HG03521 (cell line): ENCODE measurements around the gene CIITA.
"Not testable (repeated sequence)": the region's sequence is repeated elsewhere in the genome, so short reads cannot be mapped to it uniquely, and the experiment has no call there.

Experiments used
- ATAC-seq: cut with Tn5 transposase; IDR thresholded peaks from one replicate; pipeline ENCODE4 v1.9.1; 2021; ENCODE audit warnings: mild to moderate bottlenecking, moderate library complexity; ENCODE audit not compliant: unreplicated experiment

CIITA gene

GRCh38 chr16:10935226-10935915 lies 58.4 kb downstream of the CIITA start:
- ATAC-seq = no peak

GRCh38 chr16:10936272-10936984 lies 59.4 kb downstream of the CIITA start:
- no peak for ATAC-seq

- ATAC-seq = no peak
Observed at GRCh38 chr16:10937068-10937859, 60.3 kb downstream of the CIITA start.

- ATAC-seq = no peak
Observed at GRCh38 chr16:10938321-10938720, 61.3 kb downstream of the CIITA start.

- no peak for ATAC-seq
Observed at GRCh38 chr16:10938796-10939648, 62.0 kb downstream of the CIITA start.

- ATAC-seq = no peak
Observed at GRCh38 chr16:10939649-10940234, 62.7 kb downstream of the CIITA start.

- no peak for ATAC-seq
Observed at GRCh38 chr16:10940501-10941079, 63.6 kb downstream of the CIITA start.

- ATAC-seq = no peak
Observed at GRCh38 chr16:10941127-10941933, 64.3 kb downstream of the CIITA start.

- ATAC-seq = not testable (repeated sequence)
Observed at GRCh38 chr16:10941935-10942351, 64.9 kb downstream of the CIITA start.

- ATAC-seq = peak; percentile 60
Observed at GRCh38 chr16:10942352-10943063, 65.5 kb downstream of the CIITA start, which contains the start of gene DEXI. Gene DEXI, minus strand, starts transcription at chr16:10942468. Its CDS starts 463 bp downstream, at chr16:10942005.

- ATAC-seq = no peak
Observed at GRCh38 chr16:10943064-10943353, 66.0 kb downstream of the CIITA start.

GRCh38 chr16:10944249-10945064 lies 67.5 kb downstream of the CIITA start, which contains the start of gene CLEC16A:
Gene CLEC16A, plus strand, starts transcription at chr16:10944564. Its CDS starts 154 bp downstream, at chr16:10944718.
- peak; percentile 74 for ATAC-seq

GRCh38 chr16:10945065-10945787 lies 68.2 kb downstream of the CIITA start:
- ATAC-seq = no peak

GRCh38 chr16:10946308-10946707 lies 69.3 kb downstream of the CIITA start:
- no peak for ATAC-seq

- no peak for ATAC-seq
Observed at GRCh38 chr16:10947211-10947787, 70.3 kb downstream of the CIITA start.

GRCh38 chr16:10949424-10949970 lies 72.5 kb downstream of the CIITA start:
- peak; percentile 58 for ATAC-seq
